Measurements from ENCODE around the gene NEIL3. TPM values are rescaled to one million over a fixed set of nuclear protein-coding genes. Genes with fewer than 3 reads are reported as not detected.

Gene NEIL3
- total RNA-seq, 1 experiment from 2014 or later = 6.3 TPM

- Histone ChIP-seq H3K18ac (ENCODE audit: insufficient read length, low read depth, low read length) (no peak overlapping the region), H4K8ac (replicated peaks; ENCODE audit: insufficient read length, low read depth, low read length) (no peak overlapping the region), H3K4me2 (ENCODE audit: insufficient read depth, insufficient read length, low read length) (no peak overlapping the region), H3T11ph (ENCODE audit: low read length) (no peak overlapping the region), H3K79me2 (ENCODE audit: insufficient read depth, low read length) (no peaks in the 10 kb centered on the region), H3K27me3 (ENCODE audit: insufficient read depth, low read length) (no peaks in the 10 kb centered on the region; the same call in 1 of the 2 replicates), H3K27ac (ENCODE audit: insufficient read length, low read depth, low read length) (no peak overlapping the region), H3K23me2 (ENCODE audit: insufficient read length, low read depth, low read length, poor library complexity, severe bottlenecking) (no peaks in the 10 kb centered on the region), H2BK5ac (ENCODE audit: insufficient read length, low read length) (no peak overlapping the region), H4K5ac (ENCODE audit: insufficient read length, low read depth, low read length) (no peak overlapping the region), H2AFZ (ENCODE audit: low read length) (no peak overlapping the region), H2BK120ac (ENCODE audit: low read depth, low read length, poor library complexity, severe bottlenecking) (no peak overlapping the region), H3K14ac (ENCODE audit: insufficient read depth, low read length) (no peak overlapping the region), H2AK5ac (ENCODE audit: insufficient read length, low read length) (no peak overlapping the region), H3K56ac (ENCODE audit: insufficient read length, low read depth, low read length) (no peak overlapping the region), H3K4ac (ENCODE audit: low read depth, low read length) (no peak overlapping the region), H2BK15ac (ENCODE audit: low read depth, low read length) (no peak overlapping the region), H4K20me1 (ENCODE audit: control insufficient read depth, insufficient read depth, insufficient read length) (no peaks in the 10 kb centered on the region), H2BK12ac (ENCODE audit: insufficient read length, low read depth, low read length) (no peak overlapping the region), H4K91ac (ENCODE audit: insufficient read length, low read depth, low read length) (no peak overlapping the region), H3K9ac (ENCODE audit: extremely low read depth, insufficient read length, low read length) (no peak overlapping the region), H3K9me3 (ENCODE audit: control insufficient read depth, low read depth, low read length) (no peaks in the 10 kb centered on the region), H2BK20ac (ENCODE audit: low read depth, low read length, poor library complexity, severe bottlenecking) (no peak overlapping the region), H3K4me1 (ENCODE audit: insufficient read depth, low read length) (no peaks in the 10 kb centered on the region; the same call in 1 of the 2 replicates), H3K79me1 (ENCODE audit: insufficient read depth, low read depth, low read length, poor library complexity, severe bottlenecking) (no peaks in the 10 kb centered on the region), H3K23ac (ENCODE audit: insufficient read length, low read depth, low read length) (no peak overlapping the region)
- Mint-ChIP-seq H3K4me1 (peaks cover 20 to 27% of the 10 kb centered on the region in 2 experiments), H3K27ac (no peak overlapping the region), H3K36me3 (ENCODE audit: insufficient read depth in 1 of 3, low read depth in 3 of 3) (peaks cover 0 to 8% (median 2%) of the 10 kb centered on the region in 3 experiments; a peak in 2 of 7 replicates), H3K9me3 (no peaks in the 10 kb centered on the region), H3K27me3 (ENCODE audit: low read depth) (no peaks in the 10 kb centered on the region), H3K4me3 (no peak overlapping the region)
- no peak for TF ChIP-seq CTCF (conservative IDR thresholded peaks at IDR 0.05)
- DNase-seq = no peak
- no CpG with 5 or more reads among the region's 4 CpGs for WGBS (ENCODE audit: extremely low coverage, insufficient read length, low lambda C conversion rate)
Observed at GRCh38 chr4:177371461-177371860, 61.8 kb downstream of the NEIL3 start.

All from H9 (cell line).